HepG2 (cell line): Measurements from ENCODE around the gene DCDC2. TPM values are rescaled to one million over a fixed set of nuclear protein-coding genes. Genes with fewer than 3 reads are reported as not detected.

Experiments used
- ATRX ChIP-seq: sonication (generic); formaldehyde crosslinking; IDR thresholded peaks from 2 replicates; pipeline ENCODE4 v1.4.0; 2020; ENCODE audit warnings: missing genetic modification reagents, borderline replicate concordance
- ESRRA ChIP-seq: sonication (generic); formaldehyde crosslinking; IDR thresholded peaks from 2 replicates; pipeline ENCODE4 v1.5.1; 2020; ENCODE audit warnings: mild to moderate bottlenecking, low read depth, missing genetic modification reagents
- IRX3 ChIP-seq: sonication (generic); formaldehyde crosslinking; IDR thresholded peaks from 2 replicates; pipeline ENCODE4 v1.8.1; 2023; ENCODE audit warnings: mild to moderate bottlenecking, low read depth, missing genetic modification reagents, borderline replicate concordance
- TBP ChIP-seq: sonication (generic); formaldehyde crosslinking; IDR thresholded peaks from 2 replicates; pipeline ENCODE4 v1.5.0; 2020; ENCODE audit warnings: missing genetic modification reagents
- TCF12 ChIP-seq, 2 experiments: fragments of 450-650 bp in 1 of 2; sonication (generic) in 1 of 2; formaldehyde crosslinking in 1 of 2; IDR thresholded peaks; 2 replicates each; pipeline versions ENCODE4 v1.6.1 to v1.8.0; 2017 to 2022; ENCODE audit warnings: antibody characterized with exemption in 1 of 2, mild to moderate bottlenecking in 1 of 2, missing genetic modification reagents in 1 of 2, moderate library complexity in 1 of 2
- ZBTB42 ChIP-seq: sonication (generic); formaldehyde crosslinking; IDR thresholded peaks from 2 replicates; pipeline ENCODE4 v1.5.0; 2020; ENCODE audit warnings: mild to moderate bottlenecking, missing genetic modification reagents
- ZFY ChIP-seq: sonication (generic); formaldehyde crosslinking; IDR thresholded peaks from 2 replicates; pipeline ENCODE4 v1.4.0; 2020; ENCODE audit warnings: missing genetic modification reagents
- ZKSCAN1 ChIP-seq: fragments of 150-350 bp; IDR thresholded peaks from 2 replicates; pipeline ENCODE4 v1.6.1; 2014; ENCODE audit warnings: low read length
- ZNF207 ChIP-seq: fragments of 450-650 bp; IDR thresholded peaks from 2 replicates; pipeline ENCODE4 v1.6.1; 2016; ENCODE audit warnings: antibody characterized with exemption, borderline replicate concordance
- ZNF24 ChIP-seq: fragments of 450-650 bp; IDR thresholded peaks from 2 replicates; pipeline ENCODE4 v1.6.1; 2017; ENCODE audit warnings: antibody characterized with exemption, mild to moderate bottlenecking
- ZNF367 ChIP-seq: sonication (generic); formaldehyde crosslinking; IDR thresholded peaks from 2 replicates; pipeline ENCODE4 v1.4.0; 2020; ENCODE audit warnings: missing genetic modification reagents, borderline replicate concordance
- ZNF644 ChIP-seq: IDR thresholded peaks from 2 replicates; pipeline ENCODE4 v1.6.1; 2016; ENCODE audit warnings: low read depth
- ZNF724P ChIP-seq: sonication (generic); formaldehyde crosslinking; IDR thresholded peaks from 2 replicates; pipeline ENCODE4 v1.8.0; 2022; ENCODE audit warnings: missing genetic modification reagents, borderline replicate concordance
- ZNF749 ChIP-seq: sonication (generic); formaldehyde crosslinking; IDR thresholded peaks from 2 replicates; pipeline ENCODE4 v1.8.0; 2022; ENCODE audit warnings: mild to moderate bottlenecking, missing genetic modification reagents, moderate library complexity, borderline replicate concordance
- polyA plus RNA-seq, 8 experiments: library from polyadenylated mRNA; depleted of rRNA in 3 of 8; stranded (reverse) in 7 of 8; unstranded in 1 of 8; fragments of >200 nt; fragmentation: Illumina TruSeq in 4 of 8; extraction: Trizol in 4 of 8; gene quantifications; 2 replicates each; pipeline versions ENCODE4 v1.2.1 to v1.2.3, GENCODE V29; 2011 to 2016; ENCODE audit warnings: low read depth in 4 of 8, missing spikeins in 1 of 8, mixed read lengths in 1 of 8; ENCODE audit not compliant: insufficient read depth in 1 of 8
- total RNA-seq, 5 experiments: library from RNA; depleted of rRNA; stranded (reverse); fragments of >200 nt; fragmentation: Illumina TruSeq; extraction: Trizol; gene quantifications; 2 replicates each; pipeline ENCODE4 v1.2.3, GENCODE V29; 2016; ENCODE audit warnings: low read depth in 1 of 5
- TF ChIP-seq, protein P1 (sequence below): IDR thresholded peaks from 2 replicates; pipeline ENCODE4 v1.6.1; 2016
- TF ChIP-seq, protein P2 (sequence below): sonication (generic); formaldehyde crosslinking; IDR thresholded peaks from 2 replicates; pipeline ENCODE4 v1.8.1; 2022; ENCODE audit warnings: mild to moderate bottlenecking, missing genetic modification reagents
- TF ChIP-seq, protein P3 (sequence below): sonication (generic); formaldehyde crosslinking; IDR thresholded peaks from 2 replicates; pipeline ENCODE4 v1.9.0; 2021; ENCODE audit warnings: missing genetic modification reagents, borderline replicate concordance
- TF ChIP-seq, protein P4 (sequence below): IDR thresholded peaks from 2 replicates; pipeline ENCODE4 v1.6.1; 2016; ENCODE audit warnings: low read depth, control low read depth
- TF ChIP-seq, protein P5 (sequence below): IDR thresholded peaks from 2 replicates; pipeline ENCODE4 v1.6.1; 2016; ENCODE audit warnings: low read depth

DCDC2 gene
- total and polyA plus RNA-seq, 2 of the 13 experiments (the other 11 are each of a cell fraction or from before 2014, with no cell fraction given), result 9.0 to 36.2 TPM

DNA sequence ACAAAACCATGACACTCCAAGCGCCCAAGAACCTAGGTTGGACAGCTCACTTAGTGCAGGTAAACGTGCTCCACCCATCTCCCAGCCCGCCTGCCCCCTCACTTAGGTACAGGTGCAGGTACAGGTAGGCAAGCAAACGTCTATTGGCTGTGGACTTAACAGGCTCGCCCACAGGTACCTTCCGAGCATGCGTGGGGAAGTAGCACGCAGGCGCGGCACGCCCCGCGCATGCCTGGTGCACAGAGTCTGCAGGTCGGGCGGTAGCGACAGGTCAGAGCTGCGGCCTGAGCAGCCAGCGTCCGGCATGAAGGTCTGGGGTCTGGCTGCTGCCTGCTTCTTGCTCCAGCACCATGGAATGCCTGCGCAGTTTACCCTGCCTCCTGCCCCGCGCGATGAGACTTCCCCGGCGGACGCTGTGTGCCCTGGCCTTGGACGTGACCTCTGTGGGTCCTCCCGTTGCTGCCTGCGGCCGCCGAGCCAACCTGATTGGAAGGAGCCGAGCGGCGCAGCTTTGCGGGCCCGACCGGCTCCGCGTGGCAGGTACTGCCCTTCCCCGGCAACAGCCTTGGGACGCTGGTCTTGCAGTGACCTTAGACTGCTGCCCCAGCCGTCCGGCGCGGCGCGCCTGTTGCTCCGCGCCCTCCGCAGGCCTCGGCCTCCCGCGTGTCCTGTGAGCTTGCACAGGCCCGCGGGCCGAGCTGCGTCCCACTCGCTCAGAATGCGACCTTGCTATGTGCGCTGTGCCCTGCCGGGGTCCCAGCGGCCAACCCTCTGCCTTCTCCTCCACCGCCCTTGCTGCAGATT is 45.0 kb upstream of the DCDC2 start, which contains the start of gene MRS2 (continued):
- TF ChIP-seq, protein P1, sequence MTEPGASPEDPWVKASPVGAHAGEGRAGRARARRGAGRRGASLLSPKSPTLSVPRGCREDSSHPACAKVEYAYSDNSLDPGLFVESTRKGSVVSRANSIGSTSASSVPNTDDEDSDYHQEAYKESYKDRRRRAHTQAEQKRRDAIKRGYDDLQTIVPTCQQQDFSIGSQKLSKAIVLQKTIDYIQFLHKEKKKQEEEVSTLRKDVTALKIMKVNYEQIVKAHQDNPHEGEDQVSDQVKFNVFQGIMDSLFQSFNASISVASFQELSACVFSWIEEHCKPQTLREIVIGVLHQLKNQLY, result 0 out of 2 replicates have a peak, but pooled peaks have one; percentile 13
- TF ChIP-seq, protein P2, sequence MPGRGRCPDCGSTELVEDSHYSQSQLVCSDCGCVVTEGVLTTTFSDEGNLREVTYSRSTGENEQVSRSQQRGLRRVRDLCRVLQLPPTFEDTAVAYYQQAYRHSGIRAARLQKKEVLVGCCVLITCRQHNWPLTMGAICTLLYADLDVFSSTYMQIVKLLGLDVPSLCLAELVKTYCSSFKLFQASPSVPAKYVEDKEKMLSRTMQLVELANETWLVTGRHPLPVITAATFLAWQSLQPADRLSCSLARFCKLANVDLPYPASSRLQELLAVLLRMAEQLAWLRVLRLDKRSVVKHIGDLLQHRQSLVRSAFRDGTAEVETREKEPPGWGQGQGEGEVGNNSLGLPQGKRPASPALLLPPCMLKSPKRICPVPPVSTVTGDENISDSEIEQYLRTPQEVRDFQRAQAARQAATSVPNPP (CRISPR knock-in tag), result peak; percentile 90; the same call in 1 of the 2 replicates
- TF ChIP-seq ZNF724P (CRISPR knock-in tag) (peak; percentile 66), ZNF207 (no peak), TCF12 (IDR thresholded peaks at IDR 0.05) (no peak), TCF12 (CRISPR knock-in tag; IDR thresholded peaks at IDR 0.05) (no peak; the same call in 1 of the 2 replicates), ZBTB42 (CRISPR knock-in tag) (peak; percentile 84; the same call in 1 of the 2 replicates), ZNF749 (CRISPR knock-in tag) (peak; percentile 94; the same call in 1 of the 2 replicates), ZNF644 (CRISPR knock-in tag) (0 out of 2 replicates have a peak, but pooled peaks have one; percentile 26), IRX3 (CRISPR knock-in tag) (peak; percentile 84; the same call in 1 of the 2 replicates), ATRX (CRISPR knock-in tag) (no peak), ZNF367 (CRISPR knock-in tag) (peak; percentile 92; the same call in 1 of the 2 replicates), ZNF24 (no peak), ZFY (CRISPR knock-in tag) (peak; percentile 100), ZKSCAN1 (no peak), ESRRA (CRISPR knock-in tag) (peak; percentile 96), TBP (peak; percentile 89; the same call in 1 of the 2 replicates)
- TF ChIP-seq, protein P3, sequence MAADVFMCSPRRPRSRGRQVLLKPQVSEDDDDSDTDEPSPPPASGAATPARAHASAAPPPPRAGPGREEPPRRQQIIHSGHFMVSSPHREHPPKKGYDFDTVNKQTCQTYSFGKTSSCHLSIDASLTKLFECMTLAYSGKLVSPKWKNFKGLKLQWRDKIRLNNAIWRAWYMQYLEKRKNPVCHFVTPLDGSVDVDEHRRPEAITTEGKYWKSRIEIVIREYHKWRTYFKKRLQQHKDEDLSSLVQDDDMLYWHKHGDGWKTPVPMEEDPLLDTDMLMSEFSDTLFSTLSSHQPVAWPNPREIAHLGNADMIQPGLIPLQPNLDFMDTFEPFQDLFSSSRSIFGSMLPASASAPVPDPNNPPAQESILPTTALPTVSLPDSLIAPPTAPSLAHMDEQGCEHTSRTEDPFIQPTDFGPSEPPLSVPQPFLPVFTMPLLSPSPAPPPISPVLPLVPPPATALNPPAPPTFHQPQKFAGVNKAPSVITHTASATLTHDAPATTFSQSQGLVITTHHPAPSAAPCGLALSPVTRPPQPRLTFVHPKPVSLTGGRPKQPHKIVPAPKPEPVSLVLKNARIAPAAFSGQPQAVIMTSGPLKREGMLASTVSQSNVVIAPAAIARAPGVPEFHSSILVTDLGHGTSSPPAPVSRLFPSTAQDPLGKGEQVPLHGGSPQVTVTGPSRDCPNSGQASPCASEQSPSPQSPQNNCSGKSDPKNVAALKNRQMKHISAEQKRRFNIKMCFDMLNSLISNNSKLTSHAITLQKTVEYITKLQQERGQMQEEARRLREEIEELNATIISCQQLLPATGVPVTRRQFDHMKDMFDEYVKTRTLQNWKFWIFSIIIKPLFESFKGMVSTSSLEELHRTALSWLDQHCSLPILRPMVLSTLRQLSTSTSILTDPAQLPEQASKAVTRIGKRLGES (CRISPR knock-in tag), result peak; percentile 85
- TF ChIP-seq, protein P4, sequence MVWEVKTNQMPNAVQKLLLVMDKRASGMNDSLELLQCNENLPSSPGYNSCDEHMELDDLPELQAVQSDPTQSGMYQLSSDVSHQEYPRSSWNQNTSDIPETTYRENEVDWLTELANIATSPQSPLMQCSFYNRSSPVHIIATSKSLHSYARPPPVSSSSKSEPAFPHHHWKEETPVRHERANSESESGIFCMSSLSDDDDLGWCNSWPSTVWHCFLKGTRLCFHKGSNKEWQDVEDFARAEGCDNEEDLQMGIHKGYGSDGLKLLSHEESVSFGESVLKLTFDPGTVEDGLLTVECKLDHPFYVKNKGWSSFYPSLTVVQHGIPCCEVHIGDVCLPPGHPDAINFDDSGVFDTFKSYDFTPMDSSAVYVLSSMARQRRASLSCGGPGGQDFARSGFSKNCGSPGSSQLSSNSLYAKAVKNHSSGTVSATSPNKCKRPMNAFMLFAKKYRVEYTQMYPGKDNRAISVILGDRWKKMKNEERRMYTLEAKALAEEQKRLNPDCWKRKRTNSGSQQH (CRISPR knock-in tag), result no peak; the same call in 1 of the 2 replicates
- TF ChIP-seq, protein P5, sequence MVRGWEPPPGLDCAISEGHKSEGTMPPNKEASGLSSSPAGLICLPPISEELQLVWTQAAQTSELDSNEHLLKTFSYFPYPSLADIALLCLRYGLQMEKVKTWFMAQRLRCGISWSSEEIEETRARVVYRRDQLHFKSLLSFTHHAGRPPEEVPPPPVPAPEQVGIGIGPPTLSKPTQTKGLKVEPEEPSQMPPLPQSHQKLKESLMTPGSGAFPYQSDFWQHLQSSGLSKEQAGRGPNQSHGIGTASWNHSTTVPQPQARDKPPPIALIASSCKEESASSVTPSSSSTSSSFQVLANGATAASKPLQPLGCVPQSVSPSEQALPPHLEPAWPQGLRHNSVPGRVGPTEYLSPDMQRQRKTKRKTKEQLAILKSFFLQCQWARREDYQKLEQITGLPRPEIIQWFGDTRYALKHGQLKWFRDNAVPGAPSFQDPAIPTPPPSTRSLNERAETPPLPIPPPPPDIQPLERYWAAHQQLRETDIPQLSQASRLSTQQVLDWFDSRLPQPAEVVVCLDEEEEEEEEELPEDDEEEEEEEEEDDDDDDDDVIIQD (CRISPR knock-in tag), result no peak
